GM19035 (cell line): Measurements from ENCODE around the gene SWAP70.

Experiments used
- ATAC-seq: cut with Tn5 transposase; IDR thresholded peaks from one replicate; pipeline ENCODE4 v1.9.1; 2021; ENCODE audit not compliant: unreplicated experiment

Gene SWAP70

GRCh38 chr11:9773524-9773923, 109.6 kb downstream of the SWAP70 start:
- ATAC-seq: no peak

- no peak for ATAC-seq
Observed at GRCh38 chr11:9774109-9774508, 110.2 kb downstream of the SWAP70 start.

- ATAC-seq: no peak
Observed at GRCh38 chr11:9774591-9775397, 110.9 kb downstream of the SWAP70 start.

GRCh38 chr11:9775398-9775779, 111.5 kb downstream of the SWAP70 start:
- ATAC-seq: no peak

- no peak for ATAC-seq
Observed at GRCh38 chr11:9776203-9776602, 112.3 kb downstream of the SWAP70 start.

- ATAC-seq: no peak
Observed at GRCh38 chr11:9777066-9777465, 113.2 kb downstream of the SWAP70 start.

GRCh38 chr11:9777525-9777924, 113.6 kb downstream of the SWAP70 start:
- ATAC-seq: no peak

GRCh38 chr11:9780929-9781328, 117.1 kb downstream of the SWAP70 start:
- ATAC-seq: no peak

- ATAC-seq: no peak
Observed at GRCh38 chr11:9783986-9784385, 120.1 kb downstream of the SWAP70 start.

- ATAC-seq: no peak
Observed at GRCh38 chr11:9784602-9785315, 120.9 kb downstream of the SWAP70 start.

GRCh38 chr11:9787260-9787659, 123.4 kb downstream of the SWAP70 start:
- ATAC-seq: no peak

GRCh38 chr11:9787981-9788521, 124.2 kb downstream of the SWAP70 start:
- no peak for ATAC-seq

- ATAC-seq: no peak
Observed at GRCh38 chr11:9789910-9790309, 126.0 kb downstream of the SWAP70 start.

- no peak for ATAC-seq
Observed at GRCh38 chr11:9790703-9791102, 126.8 kb downstream of the SWAP70 start.

GRCh38 chr11:9796266-9796665, 132.4 kb downstream of the SWAP70 start:
- no peak for ATAC-seq

GRCh38 chr11:9796854-9797253, 133.0 kb downstream of the SWAP70 start:
- no peak for ATAC-seq

- ATAC-seq: no peak
Observed at GRCh38 chr11:9797300-9797699, 133.4 kb downstream of the SWAP70 start.

GRCh38 chr11:9799886-9800285, 136.0 kb downstream of the SWAP70 start:
- no peak for ATAC-seq

GRCh38 chr11:9802291-9802861, 138.5 kb downstream of the SWAP70 start:
- ATAC-seq: no peak
